ENCODE results near the gene CLDN19.
"Not testable (repeated sequence)": the region's sequence is repeated elsewhere in the genome, so short reads cannot be mapped to it uniquely, and the experiment has no call there.

Gene CLDN19

DNA sequence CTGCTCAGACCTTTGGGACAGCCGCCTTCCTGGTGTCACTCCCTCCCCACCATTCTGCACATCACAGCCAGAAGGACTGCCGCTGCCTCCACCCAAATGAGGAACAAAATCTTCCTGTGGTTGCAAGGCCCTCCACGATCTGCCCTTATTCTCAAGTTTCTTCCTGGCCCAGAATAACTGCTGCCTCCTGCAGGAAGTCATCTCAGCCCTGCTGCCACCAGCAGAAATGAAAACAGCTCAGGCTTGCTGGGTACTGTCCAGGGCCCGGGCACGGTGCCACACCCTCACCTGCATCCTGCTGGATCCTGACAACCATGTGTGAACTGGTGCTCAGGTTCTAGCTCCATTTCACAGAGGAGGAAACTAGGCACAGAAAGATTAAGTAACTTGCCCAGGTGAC is 2.8 kb downstream of the CLDN19 start:
- DNase-seq = no peak

DNA sequence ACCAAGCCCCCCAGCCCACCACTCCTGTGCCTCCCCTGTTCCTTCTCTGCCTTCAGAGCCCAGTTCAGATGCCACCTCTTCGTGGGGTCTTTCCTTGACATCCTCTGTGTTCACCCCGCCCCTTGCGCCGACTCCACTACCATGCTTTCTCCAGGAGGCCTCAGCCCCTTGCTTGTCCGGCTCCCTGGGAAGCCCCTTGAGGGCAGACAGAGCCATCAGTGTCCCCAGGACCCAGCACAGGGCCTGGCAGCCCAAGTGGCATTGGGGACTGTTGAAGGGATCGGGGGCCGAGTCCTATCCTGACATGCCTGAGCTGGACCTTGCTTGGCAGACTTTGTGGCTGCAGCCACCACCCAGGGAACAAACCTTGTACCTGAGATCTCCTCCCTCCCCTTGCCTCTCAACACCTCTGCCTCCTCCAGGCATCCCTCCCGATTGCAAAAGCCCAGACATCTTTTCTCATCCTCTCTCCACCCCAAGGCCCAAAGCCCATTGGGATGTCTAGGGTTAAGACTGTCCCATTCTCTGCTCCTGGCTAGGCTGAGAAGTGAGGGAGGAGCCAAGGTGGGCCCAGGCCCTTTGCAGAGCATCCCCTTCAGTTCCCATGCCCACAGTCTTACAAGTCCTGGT is 3.4 kb downstream of the CLDN19 start:
- no peak for DNase-seq

DNA sequence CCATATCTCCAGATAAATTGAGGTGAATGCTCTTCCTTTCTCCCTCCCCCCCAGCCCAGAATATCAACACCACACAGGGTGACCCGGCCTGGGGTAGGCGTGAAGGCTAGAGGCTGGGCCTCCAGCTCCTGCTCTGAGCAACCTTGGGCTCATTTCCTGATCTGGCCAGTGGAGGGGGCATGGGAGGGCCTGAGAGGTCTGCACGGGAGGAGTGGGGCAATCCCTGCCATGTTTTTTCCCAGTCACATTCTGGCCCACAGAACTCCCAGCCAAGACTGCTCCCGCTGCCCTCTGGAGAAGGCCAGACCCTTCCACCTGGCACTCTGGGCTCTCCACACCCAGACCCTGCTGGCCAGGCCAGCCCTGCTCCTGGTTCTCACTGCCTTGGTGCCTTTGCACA is 3.9 kb downstream of the CLDN19 start:
- no peak for DNase-seq

DNA sequence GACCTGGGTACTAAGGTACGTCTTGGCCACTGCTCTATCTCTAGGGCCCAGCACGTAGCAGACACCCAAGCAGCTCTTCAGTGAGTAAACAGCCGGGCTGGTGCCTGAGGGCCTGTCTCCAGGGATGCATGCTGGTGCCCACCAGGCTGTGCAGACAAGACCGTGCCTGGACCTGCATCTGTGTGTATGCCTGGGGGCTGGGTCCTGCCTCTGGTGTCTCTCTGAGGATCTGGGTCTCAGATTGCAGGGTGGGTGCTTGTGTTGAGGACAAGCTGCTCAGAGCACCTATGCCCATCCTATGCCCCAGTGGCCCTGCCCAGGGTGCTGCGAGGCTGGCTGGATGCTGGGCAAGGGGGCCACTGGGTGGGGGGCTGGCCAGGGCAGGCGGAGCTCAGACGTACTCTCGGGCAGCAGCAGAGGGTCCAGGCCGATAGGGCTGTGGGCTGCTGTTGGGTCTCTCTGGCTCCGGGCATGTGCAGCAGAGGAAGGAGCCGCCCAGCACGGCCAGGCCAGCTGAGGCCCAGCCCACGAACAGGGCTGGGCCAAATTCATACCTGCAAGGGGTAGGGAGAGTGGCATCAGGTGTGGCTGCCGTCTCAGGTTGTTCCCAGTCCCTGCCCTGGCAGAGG is 4.4 kb downstream of the CLDN19 start:
- no peak for DNase-seq

DNA sequence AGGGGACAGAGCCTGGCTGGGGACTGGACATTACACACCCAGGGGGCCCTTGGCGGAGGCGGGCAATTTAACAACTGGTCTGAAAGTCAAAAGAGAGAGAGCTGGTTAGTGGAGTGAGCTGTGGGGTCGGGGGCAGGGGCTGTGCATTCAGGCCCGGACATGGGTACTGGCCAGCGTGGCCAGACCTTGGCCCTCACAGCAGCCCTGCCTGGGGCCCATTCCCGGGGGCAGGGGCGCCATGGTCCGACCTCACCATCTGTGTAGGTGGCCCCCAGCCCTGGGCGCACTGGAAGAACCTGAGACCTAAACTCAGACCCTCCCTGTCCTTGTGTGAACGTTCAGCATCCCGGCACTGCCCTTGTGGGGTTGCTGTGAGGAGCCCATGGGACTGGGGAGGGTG is 5.0 kb downstream of the CLDN19 start:
- DNase-seq = no peak

GRCh38 chr1:42734201-42735035 is 5.6 kb downstream of the CLDN19 start:
- no peak for DNase-seq

- no peak for DNase-seq
Measured at GRCh38 chr1:42733415-42734200, 6.4 kb downstream of the CLDN19 start.

DNA sequence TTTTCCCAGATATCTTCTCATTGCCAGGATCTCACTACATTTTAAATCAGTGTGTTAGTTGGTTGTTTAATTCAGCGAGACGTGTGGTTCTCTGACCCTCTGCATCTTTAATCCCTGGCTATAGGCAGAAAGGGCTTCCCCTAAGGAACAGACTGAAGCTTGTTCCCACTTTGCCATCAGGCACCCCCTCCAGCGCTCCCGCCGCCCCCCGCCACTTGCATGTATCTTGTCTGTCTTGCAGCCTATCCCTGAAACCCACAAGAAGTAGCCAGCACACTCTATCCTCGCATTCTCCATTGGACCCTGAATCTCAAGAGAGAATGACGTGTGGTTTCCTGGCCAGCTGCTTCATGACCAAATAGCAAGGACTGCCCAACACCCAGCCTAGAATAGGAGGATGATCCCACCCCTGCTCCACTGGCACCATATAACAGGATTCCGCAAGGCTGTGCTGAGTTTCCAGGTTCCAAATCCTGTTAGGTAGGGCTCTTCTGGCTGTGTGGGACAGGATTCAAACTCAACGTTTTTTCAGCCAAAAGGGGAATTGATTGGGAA is 7.8 kb downstream of the CLDN19 start:
- DNase-seq = peak; percentile 15

GRCh38 chr1:42731585-42731984 is 8.5 kb downstream of the CLDN19 start:
- DNase-seq = no peak

GRCh38 chr1:42730988-42731387 is 9.0 kb downstream of the CLDN19 start:
- DNase-seq = no peak

DNA sequence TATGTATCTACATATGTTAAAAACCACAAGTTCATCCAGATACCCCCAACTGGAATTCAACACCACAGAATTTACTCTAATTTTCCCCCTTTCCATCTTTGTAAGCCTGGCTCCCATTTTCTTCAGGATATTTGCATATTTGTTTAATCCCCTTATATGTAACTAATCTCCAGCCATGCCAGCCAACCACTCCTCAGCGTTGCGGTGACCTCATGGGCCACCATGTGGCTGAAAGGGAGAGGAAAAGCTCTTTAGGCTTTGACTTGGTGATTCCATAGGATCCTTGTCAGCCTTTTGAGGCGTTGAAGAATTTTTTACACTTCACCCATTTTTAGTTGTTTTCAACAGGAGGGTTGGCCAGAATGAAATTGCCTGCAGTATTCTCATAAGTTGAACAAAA is 10.0 kb downstream of the CLDN19 start:
- no peak for DNase-seq

DNA sequence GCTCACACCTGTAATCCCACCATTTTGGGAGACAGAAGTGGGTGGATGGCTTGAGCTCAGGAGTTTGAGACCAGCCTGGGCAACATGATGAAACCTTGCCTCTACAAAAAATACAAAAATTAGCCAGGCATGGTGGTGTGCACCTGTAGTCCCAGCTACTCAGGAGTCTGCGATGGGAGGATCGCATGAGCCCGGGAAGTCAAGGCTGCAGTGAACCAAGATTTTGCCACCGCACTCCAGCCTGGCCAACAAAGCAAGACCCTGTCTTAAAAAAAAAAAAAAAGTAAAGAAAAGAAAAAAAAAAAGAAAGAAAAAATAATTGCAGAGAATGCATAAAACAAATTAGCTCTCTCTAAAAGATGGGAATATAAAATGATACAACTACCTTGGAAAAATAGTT is 14.2 kb downstream of the CLDN19 start:
- DNase-seq = not testable (repeated sequence)

GRCh38 chr1:42723511-42723910 is 16.5 kb downstream of the CLDN19 start:
- DNase-seq = no peak

DNA sequence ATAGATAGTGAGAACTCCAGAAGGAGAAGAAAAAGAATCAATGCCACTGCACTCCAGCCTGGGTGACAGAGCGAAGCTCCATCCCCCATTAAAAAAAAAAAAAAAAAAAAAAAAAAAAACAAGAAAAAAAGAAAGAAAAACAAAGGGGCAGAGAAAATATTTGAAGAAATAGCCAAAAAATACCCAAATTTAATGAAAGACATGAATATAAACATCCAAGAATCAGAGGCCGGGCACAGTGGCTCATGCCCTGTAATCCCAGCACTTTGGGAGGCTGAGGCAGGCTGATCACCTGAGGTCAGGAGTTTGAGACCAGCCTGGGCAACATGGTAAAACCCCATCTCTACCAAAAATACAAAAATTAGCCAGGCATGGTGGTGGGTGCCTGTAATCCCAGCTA is 17.6 kb downstream of the CLDN19 start:
- DNase-seq = not testable (repeated sequence)

- DNase-seq = no peak
Measured at GRCh38 chr1:42721926-42722325, 18.1 kb downstream of the CLDN19 start.

- no peak for DNase-seq
Measured at GRCh38 chr1:42720868-42721267, 19.2 kb downstream of the CLDN19 start.

DNA sequence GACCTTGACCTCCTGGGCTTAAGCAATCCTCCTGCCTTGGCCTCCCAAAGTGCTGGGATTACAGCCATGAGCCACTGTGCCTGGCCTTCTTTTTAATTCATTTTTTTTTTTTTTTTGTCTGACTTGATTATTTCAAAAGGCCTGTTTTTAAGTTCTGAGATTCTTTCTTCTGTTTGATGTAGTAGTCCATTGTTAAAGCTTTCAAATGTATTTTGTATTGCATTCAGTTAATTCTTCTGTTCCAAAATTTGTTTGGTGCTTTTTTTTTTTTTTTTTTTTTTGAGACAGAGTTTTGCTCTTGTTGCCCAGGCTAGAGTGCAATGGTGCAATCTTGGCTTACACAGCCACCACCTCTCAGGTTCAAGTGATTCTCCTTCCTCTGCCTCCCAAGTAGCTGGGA is 25.6 kb downstream of the CLDN19 start:
- DNase-seq = not testable (repeated sequence)

GRCh38 chr1:42713293-42713692 is 26.7 kb downstream of the CLDN19 start:
- no peak for DNase-seq

- not testable (repeated sequence) for DNase-seq
Measured at GRCh38 chr1:42712808-42713207, 27.2 kb downstream of the CLDN19 start.

- DNase-seq = no peak
Measured at GRCh38 chr1:42703888-42704464, 36.1 kb downstream of the CLDN19 start.

DNA sequence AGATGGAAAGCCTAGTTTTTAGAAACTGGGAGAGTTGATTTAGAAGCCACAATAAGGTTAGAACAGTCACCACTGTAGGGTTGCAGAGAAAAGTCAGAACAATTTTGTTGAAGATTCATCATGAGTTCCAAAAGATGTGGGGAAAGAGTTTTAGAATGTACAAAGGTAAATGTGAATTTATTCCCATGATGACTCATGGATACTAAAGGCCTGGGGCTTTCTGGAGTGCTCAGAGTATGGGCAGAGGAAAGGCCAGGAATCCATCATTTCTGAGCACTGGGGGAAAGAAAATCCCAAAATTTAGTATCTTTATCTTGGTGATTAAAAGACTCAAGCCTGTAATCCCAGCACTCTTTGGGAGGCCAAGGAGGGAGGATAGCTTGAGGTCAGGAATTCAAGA is 40.0 kb downstream of the CLDN19 start:
- DNase-seq = no peak

DNA sequence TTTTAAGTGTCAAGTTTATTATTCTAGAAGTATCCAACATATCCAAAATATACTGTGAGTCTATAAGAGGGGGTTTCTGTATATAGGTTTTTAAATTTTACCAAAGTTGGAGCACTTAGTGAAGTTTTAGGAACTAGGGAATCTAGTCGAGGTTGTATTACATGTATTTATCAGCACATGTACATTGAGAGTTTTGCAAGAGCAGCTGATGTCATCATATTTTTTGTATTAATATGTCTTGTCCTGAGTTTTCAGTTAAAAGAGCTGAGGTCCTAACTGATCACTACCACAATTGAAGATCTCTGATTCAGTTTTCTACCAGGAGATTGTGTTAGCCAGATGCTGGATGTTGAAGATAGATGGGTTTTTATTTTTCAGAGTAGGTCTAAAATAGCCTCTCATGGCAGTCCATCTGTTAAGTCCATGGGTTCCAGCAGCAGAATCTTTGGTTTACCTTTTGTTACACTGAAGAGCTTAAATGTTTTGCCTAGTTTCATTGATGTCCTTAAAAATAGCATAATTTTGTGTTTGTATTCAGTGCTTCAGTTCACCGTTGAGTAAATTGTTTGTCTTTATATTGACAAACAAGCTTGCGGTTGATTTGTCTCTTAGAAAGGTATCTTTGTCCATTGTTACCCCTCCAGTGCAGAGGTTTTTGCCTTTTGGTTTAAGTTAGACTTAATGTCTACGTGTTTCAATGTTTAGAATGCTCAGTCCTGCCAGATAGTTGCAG is 41.8 kb downstream of the CLDN19 start:
- no peak for DNase-seq
